ENCODE measurements around the gene ARHGAP44. TPM values are rescaled to one million over a fixed set of nuclear protein-coding genes. Genes with fewer than 3 reads are reported as not detected.

Gene ARHGAP44
- total and polyA plus RNA-seq, 2 experiments from 2014 or later = 5.8 to 16.4 TPM

GRCh38 chr17:12907477-12907876 is 118.2 kb downstream of the ARHGAP44 start:
- Histone ChIP-seq H4K20me1 (replicated peaks; ENCODE audit: insufficient read depth) (no peaks in the 10 kb centered on the region; the same call in none of the 2 replicates), H3K79me2 (replicated peaks; ENCODE audit: insufficient read depth) (no peaks in the 10 kb centered on the region), H3K36me3 (ENCODE audit: insufficient read depth) (no peaks in the 10 kb centered on the region; the same call in 1 of the 2 replicates), H3K9me2 (ENCODE audit: insufficient read depth) (no peaks in the 10 kb centered on the region), H3K4me2 (no peak overlapping the region), H3K27me3 (ENCODE audit: insufficient read depth) (no peaks in the 10 kb centered on the region), H3K4me3 (no peak overlapping the region), H3K27ac (ENCODE audit: low read depth) (no peak overlapping the region), H3F3A (replicated peaks; ENCODE audit: low read depth) (no peaks in the 10 kb centered on the region), H3K4me1 (ENCODE audit: insufficient read depth) (no peaks in the 10 kb centered on the region), H2AFZ (no peak overlapping the region)
- H3K4me1 Mint-ChIP-seq = no peaks in the 10 kb centered on the region
- ATAC-seq (no peak), DNase-seq (ENCODE audit: low spot score) (no peak)
- TF ChIP-seq ZNF114 (CRISPR knock-in tag; IDR thresholded peaks at IDR 0.05) = no peak
- no peak for TF ChIP-seq EZH2phosphoT487 (IDR thresholded peaks at IDR 0.05; ENCODE audit: unreplicated experiment)
- TF ChIP-seq EZH2 (IDR thresholded peaks at IDR 0.05; ENCODE audit: low read depth, unreplicated experiment) = no peak
- no peak for TF ChIP-seq CTCF (conservative IDR thresholded peaks at IDR 0.05; ENCODE audit: low read depth in 2 of 2)
- no peak for TF ChIP-seq ZNF331 (CRISPR knock-in tag; IDR thresholded peaks at IDR 0.05; ENCODE audit: low read depth)
- H3K9me3 Mint-ChIP-seq = peaks cover 11% of the 10 kb centered on the region
- no peak overlapping the region for H3K4me3 Mint-ChIP-seq
- peaks cover 27% of the 10 kb centered on the region for H3K36me3 Mint-ChIP-seq (ENCODE audit: low read depth)
- no peak overlapping the region for H3K27ac Mint-ChIP-seq
- no peaks in the 10 kb centered on the region for H3K27me3 Mint-ChIP-seq (ENCODE audit: insufficient read depth, low read depth, poor library complexity)

- Histone ChIP-seq H3K4me1 (ENCODE audit: insufficient read depth) (no peaks in the 10 kb centered on the region), H4K20me1 (replicated peaks; ENCODE audit: insufficient read depth) (no peaks in the 10 kb centered on the region; the same call in none of the 2 replicates), H3K27me3 (ENCODE audit: insufficient read depth) (no peaks in the 10 kb centered on the region), H3K27ac (ENCODE audit: low read depth) (no peak overlapping the region), H3K9me2 (ENCODE audit: insufficient read depth) (no peaks in the 10 kb centered on the region), H2AFZ (no peak overlapping the region), H3K4me3 (no peak overlapping the region), H3K36me3 (ENCODE audit: insufficient read depth) (no peaks in the 10 kb centered on the region; the same call in 1 of the 2 replicates), H3F3A (replicated peaks; ENCODE audit: low read depth) (no peaks in the 10 kb centered on the region), H3K4me2 (no peak overlapping the region), H3K79me2 (replicated peaks; ENCODE audit: insufficient read depth) (no peaks in the 10 kb centered on the region)
- Mint-ChIP-seq H3K27ac (no peak overlapping the region), H3K36me3 (ENCODE audit: low read depth) (peaks cover 27% of the 10 kb centered on the region), H3K4me1 (no peaks in the 10 kb centered on the region), H3K27me3 (ENCODE audit: insufficient read depth, low read depth, poor library complexity) (no peaks in the 10 kb centered on the region), H3K9me3 (peaks cover 11% of the 10 kb centered on the region), H3K4me3 (no peak overlapping the region)
- TF ChIP-seq ZNF114 (CRISPR knock-in tag; IDR thresholded peaks at IDR 0.05) = no peak
- no peak for TF ChIP-seq ETS1 (IDR thresholded peaks at IDR 0.05)
- no peak for TF ChIP-seq CTCF (conservative IDR thresholded peaks at IDR 0.05; ENCODE audit: low read depth in 2 of 2)
- no peak for TF ChIP-seq ZNF462 (CRISPR knock-in tag; IDR thresholded peaks at IDR 0.05)
- no peak for TF ChIP-seq EZH2phosphoT487 (IDR thresholded peaks at IDR 0.05; ENCODE audit: unreplicated experiment)
- no peak for TF ChIP-seq ZNF331 (CRISPR knock-in tag; IDR thresholded peaks at IDR 0.05; ENCODE audit: low read depth)
- DNase-seq (ENCODE audit: low spot score) (no peak), ATAC-seq (no peak)
Observed at GRCh38 chr17:12909046-12909445, 119.7 kb downstream of the ARHGAP44 start.

Measured in GM23338 (cell line).